ENCODE data around the gene IL22RA2.
"Not testable (repeated sequence)": the region's sequence is repeated elsewhere in the genome, so short reads cannot be mapped to it uniquely, and the experiment has no call there.

Gene IL22RA2

DNA sequence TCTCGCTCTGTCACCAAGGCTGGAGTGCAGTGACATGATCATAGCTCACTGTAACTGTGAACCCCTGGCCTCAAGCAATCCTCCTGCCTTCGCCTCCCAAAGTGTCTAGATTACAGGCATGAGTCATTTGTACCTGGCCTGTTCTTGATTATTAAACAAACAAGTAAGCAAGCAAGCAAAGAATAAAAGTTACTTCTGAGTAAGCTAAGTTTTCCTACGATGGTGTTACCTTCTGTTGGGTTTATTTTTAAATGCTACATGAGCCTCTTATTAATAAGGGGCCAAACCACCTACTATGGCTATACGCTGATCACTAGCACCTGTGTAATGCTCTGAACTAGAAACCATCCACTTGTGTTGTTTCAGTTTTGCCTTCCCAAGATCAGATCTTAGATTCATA, 50.8 kb downstream of the IL22RA2 start:
- no peak for DNase-seq (ENCODE audit: low read depth)

DNA sequence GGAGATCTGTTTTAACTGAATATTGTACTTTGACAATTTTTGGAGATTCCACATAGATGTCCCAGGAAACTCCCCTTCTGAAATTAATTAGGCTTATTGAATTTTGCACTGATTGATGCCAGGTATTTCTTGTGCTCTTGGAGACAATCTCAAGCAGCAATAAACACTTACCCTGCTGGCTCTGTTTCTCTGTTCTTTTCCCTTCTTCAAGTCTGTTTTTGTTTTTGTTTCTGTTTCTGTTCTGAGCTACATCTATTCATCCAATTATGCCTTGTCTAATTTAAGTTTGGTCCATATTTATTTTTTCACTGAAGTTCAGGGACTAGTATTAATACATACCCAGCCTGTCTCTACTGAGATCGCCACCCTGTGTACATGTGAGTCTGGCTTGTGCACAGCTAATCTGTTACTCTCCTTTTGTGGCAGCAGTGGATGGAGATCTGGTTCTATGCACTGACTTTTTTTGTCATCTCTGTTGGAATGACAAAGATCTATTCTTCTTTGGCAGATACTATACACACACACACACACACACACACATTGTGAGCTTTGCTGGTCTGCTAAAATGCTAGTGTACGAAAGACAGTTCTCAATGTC, 51.9 kb downstream of the IL22RA2 start:
- no peak for DNase-seq (ENCODE audit: low read depth)

DNA sequence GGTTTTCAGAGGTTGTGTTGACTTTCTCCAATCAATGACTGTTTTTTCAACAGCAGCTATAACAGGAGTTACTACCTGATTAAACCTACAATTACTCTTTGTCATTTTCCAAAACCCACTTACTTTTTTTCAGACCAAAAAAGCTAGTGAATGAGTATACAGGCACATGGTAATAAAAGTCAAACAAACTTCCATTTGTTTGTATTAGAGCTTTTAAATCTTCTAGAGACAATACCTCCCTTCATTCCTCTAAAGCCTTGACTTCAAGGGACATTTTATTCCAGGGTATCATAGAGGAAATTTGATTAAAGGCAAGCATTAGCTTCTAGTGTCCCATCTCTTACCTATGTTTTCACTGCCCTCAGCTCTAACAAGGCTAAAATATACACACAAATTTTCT, 52.7 kb downstream of the IL22RA2 start:
- no peak for DNase-seq (ENCODE audit: low read depth)

DNA sequence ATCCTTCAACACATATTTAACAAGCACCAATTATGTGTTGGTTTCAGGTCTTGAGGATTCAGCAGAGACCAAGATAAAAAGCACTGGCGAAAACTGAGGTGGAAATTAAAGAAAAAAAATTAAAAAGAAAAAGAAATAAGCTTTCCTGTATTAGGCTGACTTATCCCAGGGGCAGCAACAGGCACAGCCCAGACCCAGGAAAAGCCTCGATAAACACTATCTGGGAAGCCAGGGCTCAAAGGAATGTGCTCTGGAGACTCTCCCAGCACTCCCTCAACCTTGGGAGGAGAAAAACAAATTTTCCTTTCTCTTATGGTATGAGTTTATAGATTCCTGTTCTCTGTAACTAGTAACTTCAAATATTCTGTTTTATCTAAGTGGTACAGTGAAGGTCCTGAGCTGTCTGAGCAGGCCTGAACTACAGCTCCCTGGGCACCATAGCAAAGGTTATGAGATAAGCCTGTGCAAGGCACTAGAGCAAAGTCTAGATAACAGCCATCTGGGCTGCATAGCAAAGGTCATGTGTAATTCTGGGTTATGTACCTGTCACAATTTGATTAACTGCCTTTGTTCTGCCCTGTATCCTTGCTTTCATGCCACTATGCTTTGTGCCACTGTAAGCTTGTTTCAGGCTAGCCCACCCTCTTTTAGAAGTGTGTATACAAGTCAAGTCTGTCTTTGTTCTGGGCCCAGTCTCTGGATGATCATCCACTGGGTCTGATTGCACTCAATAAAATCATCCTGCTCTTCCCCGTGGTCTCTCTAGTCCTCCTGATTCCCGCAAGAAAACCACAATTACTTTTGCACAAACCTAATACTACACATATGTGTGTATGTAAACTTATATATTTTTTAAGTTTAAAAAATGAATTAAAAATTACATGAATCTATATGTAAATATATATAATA, 54.0 kb downstream of the IL22RA2 start:
- no peak for DNase-seq (ENCODE audit: low read depth)

DNA sequence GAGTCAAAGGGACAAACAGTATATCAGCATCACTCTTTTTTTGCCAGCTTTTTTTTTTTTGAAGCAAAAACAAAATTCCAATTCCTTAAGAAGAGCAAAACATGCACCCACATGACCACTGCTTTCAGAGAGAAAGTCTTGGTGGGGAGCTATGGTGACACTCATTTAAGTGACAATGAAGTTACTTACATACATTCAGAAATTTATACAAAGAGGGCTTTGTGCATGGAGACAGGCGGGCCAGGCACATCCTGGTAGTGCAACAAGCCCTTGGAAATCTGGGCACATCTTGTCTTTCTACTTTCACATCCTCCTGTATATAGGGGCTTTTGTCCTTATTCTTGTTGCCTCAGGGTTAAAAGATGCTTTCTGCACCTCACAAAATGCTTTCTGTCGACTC, 55.9 kb downstream of the IL22RA2 start:
- DNase-seq (ENCODE audit: low read depth), result no peak

DNA sequence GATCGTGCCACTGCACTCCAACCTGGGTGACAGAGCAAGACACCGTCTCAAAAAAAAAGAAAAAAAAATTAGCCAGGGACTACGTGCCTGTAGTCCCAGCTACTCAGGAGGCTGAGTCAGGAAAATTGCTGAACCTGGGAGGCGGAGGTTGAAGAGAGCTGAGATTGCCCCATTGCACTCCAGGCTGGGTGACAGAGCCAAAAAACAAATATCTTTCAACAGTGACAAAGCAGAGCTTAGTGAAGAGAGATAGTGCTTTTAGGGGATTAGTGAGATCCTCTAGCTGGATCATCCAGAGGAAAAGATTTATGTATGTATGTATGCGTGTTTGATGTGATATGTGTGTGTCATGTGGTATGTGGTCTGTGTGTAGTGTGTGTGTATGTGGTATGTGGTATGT, 56.6 kb downstream of the IL22RA2 start:
- DNase-seq (ENCODE audit: low read depth), result no peak

DNA sequence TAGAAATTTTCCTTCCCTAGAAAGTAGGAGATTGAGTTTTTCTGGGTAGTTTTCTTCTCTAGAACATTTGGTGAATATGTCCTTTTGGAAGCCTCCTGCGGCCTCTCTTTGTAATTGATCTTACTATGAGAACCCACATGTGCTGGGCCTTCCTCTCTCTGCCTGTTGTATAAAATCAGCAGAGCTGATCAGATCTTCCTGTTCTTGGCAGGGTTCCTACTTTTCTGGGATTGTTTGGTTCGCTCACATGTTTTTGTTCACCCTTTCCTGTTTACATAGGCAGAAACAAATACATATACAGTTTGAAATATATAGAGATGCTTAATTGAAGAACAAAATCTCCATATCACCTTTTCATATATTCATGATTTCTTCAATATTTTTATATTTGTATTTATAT, 57.8 kb downstream of the IL22RA2 start:
- no peak for DNase-seq (ENCODE audit: low read depth)

DNA sequence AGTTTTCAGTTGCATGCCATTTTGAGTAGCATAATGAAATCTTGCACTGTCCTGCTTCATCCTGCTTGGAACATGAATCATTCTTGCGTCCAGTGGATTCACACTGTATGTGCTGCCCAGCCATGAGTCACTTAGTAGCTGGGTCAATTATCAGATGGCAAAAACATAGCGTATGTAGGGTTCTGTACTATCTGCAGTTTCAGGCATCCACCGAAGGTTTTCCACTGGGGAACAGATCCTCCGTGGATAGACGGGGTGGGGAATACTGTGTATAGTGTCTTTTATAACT, 61.4 kb downstream of the IL22RA2 start:
- DNase-seq (ENCODE audit: low read depth), result no peak

DNA sequence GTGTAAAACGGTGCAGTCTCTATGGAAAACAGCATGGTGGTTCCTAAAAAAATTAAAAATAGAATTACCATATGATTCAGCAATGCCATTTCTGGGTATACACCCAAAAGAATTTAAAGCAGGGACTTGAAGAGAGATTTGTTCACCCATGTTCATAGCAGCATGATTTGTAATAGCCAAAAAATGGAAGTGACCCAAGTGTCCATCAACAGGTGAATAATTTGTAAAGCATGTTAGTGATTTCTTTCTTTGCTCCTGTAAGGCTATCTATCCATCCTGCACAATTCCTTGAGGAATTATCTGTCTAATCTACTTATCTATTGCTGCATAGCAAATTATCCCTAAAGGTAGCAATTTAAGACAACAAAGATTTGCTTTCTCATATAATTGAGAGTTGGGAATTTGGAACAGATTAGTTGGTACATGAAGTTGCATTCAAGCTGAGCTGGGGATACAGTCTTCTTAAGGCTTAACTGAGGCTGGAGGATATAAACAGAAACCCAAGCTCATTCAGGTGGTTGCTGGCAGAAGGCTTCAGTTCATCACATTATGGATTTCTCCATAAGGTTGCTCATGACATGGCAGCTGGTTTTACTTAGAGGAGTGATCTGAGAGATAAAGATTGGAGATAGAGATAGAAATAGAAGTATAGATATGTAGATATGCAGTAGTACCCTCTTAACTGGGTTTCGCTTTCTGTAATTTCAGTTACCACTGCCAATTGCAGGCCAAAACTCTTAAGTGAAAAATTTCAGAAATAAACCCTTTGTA, 62.0 kb downstream of the IL22RA2 start:
- DNase-seq (ENCODE audit: low read depth), result no peak

DNA sequence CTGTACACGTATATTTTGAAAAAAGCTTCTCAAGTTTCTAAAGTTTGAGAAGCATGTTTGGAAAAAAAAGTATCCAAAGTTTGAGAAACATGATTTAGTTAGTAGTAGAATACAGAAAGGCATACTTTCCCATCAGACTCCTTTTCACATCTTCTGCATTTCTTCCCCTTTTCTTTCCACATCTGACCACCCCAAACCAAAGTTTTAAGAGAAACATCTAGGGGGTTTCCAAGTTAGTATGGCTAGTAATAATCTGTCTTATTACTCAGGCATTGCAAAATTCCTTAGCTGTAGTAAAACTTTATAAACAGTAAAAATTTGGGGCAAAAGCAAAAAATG, 65.7 kb downstream of the IL22RA2 start:
- DNase-seq (ENCODE audit: low read depth), result no peak

DNA sequence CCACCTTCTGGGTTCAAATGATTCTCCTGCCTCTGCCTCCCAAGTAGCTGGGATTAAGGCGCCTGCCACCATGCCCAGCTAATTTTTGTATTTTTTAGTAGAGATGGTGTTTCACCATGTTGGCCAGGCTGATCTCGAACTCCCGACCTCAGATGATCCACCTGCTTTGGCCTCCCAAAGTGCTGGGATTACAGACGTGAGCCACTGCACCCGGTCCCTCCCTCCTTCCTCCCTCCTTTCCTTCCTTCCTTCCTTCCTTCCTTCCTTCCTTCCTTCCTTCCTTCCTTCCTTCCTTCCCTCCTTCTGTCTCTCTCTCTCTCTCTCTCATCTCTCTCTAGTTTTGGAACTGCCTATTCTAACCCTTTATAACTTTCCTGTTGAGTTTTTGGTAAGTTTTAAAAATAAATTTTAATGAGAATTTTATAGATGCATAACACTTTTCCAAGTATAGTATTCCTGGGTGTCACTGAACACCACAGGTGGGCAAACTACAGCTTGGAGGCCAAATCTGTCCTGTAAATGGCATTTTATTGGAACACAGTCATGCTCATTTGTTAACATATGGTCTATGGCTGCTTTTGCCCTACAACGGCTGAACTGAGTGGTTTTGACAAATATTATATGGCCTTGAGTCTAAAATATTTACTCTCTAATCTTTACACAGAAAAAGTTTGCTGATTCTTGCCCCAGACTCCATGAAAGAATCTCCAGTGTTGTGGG, 66.2 kb downstream of the IL22RA2 start:
- DNase-seq (ENCODE audit: low read depth), result not testable (repeated sequence)

DNA sequence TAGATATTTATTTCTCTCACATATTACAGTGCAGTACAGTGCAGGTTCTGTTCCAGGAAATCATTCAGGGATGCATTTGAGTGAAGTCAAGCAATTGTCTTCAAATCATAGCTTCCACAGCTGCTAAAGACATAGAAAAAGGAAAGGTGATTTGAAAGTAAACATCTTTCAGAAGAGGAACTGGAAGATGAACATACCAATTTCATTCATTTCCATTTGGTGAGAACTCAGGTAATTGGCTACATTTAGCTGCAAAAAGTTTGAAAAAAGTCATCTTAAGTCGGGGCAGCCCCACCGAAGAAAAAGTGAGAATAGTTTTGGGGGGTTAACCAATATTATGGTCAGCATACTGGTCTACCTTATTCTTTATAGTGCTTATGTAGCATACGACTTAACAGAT, 67.3 kb downstream of the IL22RA2 start:
- DNase-seq (ENCODE audit: low read depth), result no peak

DNA sequence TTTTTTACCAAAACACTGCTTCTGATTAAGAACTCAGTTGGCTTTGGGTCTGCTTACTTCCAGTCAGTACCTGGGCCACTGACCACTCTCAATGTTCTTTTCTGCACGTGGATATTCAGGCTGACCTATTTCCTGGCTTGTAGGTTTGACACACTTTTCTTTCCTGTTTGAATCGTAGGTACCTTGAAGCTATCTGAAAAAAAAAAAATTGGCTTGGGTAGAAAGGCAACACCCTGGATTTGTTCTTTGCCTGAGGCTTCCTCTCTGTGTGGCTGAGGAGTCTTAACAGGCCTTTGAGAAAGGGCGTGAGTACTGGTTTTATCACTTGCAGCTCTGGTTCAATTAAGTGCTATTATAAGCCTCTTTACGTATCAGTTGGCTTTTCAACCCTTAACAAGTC, 68.1 kb downstream of the IL22RA2 start:
- DNase-seq (ENCODE audit: low read depth), result no peak

DNA sequence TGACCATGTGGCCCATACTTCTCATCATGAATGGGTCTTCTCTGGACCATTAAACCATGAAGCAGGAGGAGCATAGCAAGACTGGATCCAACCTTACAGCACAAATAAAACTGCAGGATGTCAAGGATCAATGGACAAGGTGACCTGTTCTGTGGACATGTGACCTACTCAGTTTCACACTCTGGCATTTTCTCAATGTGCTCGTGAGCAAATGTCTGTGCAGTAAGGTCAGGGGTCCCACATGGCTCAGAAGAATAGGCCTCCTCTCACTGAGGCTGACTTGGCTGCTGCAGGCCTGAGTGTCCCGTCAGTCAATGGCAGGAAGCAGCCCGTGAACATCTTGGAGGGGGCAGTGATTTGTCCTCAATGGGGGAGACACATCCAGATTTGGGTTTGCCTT, 68.5 kb downstream of the IL22RA2 start:
- no peak for DNase-seq (ENCODE audit: low read depth)

DNA sequence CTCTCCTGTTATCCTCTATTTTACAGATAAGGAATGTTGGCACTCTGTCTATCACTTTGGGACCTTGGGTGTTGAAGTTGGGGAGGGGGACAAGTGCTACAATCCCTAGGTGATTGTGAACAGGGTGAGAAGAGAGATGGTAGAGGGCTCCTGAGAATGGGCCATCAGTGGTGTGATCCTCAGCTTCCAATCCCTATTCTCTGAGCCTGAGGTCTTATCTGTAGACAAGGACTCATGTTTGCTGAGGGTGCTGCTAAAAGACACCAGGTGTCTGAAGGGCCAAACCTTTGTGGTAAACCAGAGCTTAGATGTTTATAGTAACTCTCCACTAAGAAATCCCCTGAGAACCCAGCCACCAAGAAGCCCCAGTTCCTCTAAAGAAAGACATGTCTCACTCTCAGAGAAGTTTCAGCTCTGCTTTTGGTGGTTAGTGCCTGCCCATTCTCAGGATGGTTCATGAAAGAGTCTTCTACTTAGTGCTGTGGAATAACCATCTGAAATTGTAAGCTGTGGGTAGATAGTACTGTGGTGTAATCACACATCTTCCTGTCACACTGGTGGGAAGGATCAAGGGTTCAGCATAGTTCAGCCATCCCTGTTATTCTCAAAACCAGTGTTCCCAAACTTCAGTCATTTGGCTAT, 70.5 kb downstream of the IL22RA2 start:
- no peak for DNase-seq (ENCODE audit: low read depth)

DNA sequence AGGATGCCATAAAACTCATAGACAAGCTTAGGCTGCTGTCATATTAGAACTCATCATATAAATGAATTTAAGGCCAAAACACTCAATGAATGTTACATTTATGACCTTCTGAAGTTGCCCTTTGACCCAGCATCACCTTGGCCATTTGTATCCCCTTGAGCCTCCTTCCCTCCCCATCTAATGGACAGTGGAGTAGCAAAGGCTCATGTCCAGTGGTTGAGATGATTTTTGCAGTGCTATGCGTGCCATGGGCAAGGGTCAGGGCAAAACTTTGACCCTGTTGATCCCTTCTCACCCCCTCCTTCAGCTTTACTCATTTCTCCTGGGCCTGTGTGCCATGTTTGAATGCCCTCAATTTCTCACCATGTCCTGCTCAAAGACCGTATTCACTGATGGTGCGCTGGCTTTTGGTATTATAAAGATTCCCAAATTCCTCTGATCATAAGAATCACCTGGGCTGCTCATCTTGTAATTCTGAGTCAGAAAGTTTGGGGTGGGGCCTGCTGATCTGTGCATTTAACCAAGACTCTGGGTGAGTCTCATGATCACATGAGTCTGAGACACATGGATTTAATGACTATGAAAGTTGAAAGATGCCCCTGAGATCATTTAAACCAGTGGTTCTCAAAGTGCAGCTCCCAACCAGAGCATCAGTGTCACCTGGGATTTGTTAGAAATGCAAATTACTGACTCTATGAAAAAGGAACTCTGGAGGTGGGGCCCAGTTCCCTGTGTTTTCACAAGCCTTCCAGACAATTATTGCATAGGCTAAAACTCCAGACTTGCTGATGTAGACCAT, 71.2 kb downstream of the IL22RA2 start:
- DNase-seq (ENCODE audit: low read depth), result no peak

DNA sequence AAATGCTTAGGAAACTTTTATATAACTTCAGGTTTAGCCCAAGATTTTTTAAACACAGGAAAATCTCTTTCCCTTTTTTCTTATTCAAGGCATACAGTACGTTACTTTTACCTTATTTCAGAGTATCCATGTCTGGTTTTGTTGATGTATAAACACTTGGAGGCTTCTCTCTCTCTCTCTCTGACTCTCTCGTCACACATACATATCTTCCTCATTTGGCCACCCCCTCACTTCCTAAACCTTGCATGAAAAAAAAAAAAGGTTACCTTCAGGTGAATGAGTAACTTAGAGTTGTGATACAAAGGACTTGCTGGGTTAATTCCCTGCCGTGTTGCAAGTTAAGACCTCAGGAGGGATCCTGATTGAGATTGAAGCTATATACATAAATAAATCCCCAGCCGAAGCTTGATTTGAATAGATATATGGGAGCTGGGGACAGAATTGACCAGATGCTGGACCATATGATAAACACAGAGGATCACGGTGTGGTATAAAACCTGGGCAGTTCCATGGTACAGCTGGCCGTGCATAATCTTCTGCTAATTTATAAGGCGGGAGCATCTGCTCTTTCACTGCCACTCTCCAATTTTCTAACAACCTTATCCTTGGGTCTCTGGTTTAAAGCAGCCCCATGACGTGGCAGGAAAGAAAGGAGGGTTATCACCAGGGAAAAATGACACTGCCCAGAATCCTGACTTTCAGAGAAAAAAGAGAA, 73.6 kb downstream of the IL22RA2 start:
- DNase-seq (ENCODE audit: low read depth), result no peak

DNA sequence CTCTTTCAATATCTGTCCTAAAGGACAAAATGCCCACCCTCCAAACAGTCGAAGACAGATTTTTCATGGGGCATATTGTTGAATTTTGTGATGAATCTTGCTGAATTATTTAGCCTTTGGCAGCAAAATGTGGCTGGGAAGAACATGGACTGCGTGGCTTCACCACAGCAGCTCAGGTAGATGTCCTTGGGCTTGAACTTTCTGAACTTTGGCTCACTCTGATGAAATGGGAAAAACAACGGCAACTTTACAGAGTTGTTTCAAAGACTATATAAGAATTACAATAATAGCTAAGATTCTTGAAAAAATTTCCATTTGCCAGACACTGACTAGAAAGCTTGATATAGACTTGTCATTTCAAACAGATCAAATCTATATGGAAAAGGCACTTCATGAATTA, 75.9 kb downstream of the IL22RA2 start:
- DNase-seq (ENCODE audit: low read depth), result no peak

DNA sequence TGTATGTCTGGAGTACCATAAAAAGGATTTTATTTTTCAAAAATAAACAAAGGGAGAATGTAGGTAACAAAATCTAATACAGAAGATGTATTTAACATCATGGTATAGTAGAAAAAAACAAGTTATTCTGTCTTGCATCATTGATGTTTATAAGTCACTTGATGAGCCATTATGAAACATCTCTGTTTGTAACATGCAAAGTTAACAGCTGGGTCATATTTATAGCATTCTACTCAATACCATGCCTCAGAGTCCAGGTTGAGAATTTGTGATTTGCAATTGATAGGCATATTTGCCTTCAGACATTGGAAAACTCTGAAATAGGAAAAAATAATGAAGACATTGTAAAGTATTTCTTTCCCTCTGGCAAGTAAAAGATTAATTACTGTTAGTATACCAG, 76.4 kb downstream of the IL22RA2 start:
- no peak for DNase-seq (ENCODE audit: low read depth)

DNA sequence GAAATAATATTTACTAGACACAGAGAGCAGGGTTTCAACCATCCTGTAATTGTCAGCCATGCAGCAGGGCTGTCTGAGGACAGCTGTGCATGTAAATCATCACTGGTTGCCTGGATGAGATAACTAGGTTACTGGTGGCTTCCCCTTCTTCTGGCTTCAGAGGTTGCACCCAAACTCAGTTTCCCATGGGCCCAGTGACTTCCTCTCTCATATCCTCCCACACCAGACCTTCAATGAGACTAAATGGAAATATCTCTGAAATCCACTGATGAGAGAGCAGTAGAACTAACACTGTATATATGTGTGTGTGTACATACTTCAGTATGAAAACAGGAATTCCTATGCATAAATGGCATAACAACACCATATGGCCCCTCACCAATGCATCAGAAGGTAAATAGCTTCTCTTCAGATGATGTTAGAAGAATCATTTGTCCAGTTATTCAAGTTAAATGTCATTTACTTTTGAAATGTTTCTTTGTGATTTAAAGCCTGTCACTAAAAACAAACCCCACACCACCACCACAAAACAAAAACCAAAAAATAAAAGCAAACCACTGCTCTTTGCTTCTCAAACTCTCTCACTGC, 77.7 kb downstream of the IL22RA2 start:
- no peak for DNase-seq (ENCODE audit: low read depth)

Data from activated T-helper 1 cell treated with Interleukin-2 at 50 U/mL for 16 hours (primary cell).